Stimulated activated memory B cell treated with anti-CD40 and anti-IgM and Interleukin-4, amounts not matched to agents 10 μg/mL and 1 μg/mL and 100 μg/mL, for 72 hours (primary cell): ENCODE results near the gene ARHGEF10L.
A peak's percentile ranks its signal among the peaks of the same experiment; 100 is the strongest.

Source experiments
- ATAC-seq: fragments of 150-1000 bp; cut with Tn5 transposase; 2 replicates; pipeline ENCODE4 v1.10.0; 2021
- H3K27ac Mint-ChIP-seq: one replicate; pipeline ENCODE4 v1.8.0; 2022; ENCODE audit warnings: mild to moderate bottlenecking, mixed read lengths
- H3K27me3 Mint-ChIP-seq: one replicate; pipeline ENCODE4 v1.8.0; 2022; ENCODE audit warnings: mixed read lengths
- H3K36me3 Mint-ChIP-seq: one replicate; pipeline ENCODE4 v1.8.0; 2022; ENCODE audit warnings: mixed read lengths
- H3K4me1 Mint-ChIP-seq: one replicate; pipeline ENCODE4 v1.8.0; 2022; ENCODE audit warnings: mixed read lengths
- H3K4me3 Mint-ChIP-seq: one replicate; pipeline ENCODE4 v1.8.0; 2022; ENCODE audit warnings: mild to moderate bottlenecking, moderate library complexity, mixed read lengths
- H3K9me3 Mint-ChIP-seq: one replicate; pipeline ENCODE4 v1.8.0; 2022; ENCODE audit warnings: mixed read lengths

The ARHGEF10L gene

DNA sequence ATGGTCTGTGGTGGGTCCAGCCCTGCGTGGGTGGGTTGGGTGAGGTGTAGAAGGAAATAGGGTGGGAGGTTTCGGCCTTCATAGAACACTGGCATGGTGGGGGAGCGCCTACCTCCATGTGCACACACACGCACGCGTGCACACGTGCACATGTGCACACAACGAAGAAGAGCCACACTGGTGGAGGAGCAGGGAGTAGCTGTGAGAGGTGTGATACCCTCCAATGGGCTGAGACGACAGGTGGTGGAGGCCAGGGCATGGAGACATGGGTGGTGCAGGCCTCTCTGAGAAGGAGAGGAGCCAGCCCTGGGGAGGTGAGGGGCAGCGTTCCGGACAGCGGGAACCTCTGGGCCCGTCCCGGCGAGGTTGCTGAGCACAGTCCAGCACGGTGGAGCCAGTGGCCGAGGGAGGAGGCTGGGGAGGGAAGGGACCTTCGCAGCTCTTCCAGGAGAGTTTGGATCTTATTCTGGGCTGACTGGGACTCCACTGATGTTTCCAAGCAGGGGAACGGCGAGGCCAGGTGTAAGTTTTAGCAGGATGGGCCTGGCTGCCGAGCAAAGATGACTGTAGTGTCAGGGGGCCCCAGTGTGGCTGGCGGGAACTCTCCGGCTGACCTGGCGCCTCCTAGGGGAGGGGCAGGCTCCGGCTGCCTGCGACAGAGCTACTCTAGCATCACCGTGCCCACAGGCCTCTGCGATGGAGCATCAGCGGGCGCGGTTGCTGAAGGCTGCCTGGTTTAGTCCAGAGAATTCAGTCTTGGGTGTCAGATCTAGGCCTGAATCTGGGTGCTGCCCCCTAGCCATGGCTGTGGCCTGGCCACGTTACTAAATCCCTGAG, 107.2 kb downstream of the ARHGEF10L start:
- no peaks in the 10 kb centered on the region for H3K36me3 Mint-ChIP-seq
- H3K27me3 Mint-ChIP-seq = peaks cover 9% of the 10 kb centered on the region
- ATAC-seq = no peak
- no peaks in the 10 kb centered on the region for H3K4me1 Mint-ChIP-seq
- no peaks in the 10 kb centered on the region for H3K9me3 Mint-ChIP-seq
- no peak overlapping the region for H3K27ac Mint-ChIP-seq
- H3K4me3 Mint-ChIP-seq = no peak overlapping the region

GRCh38 chr1:17648457-17649145, 109.1 kb downstream of the ARHGEF10L start:
- Mint-ChIP-seq H3K4me1 (no peaks in the 10 kb centered on the region), H3K9me3 (no peaks in the 10 kb centered on the region), H3K27ac (no peak overlapping the region), H3K36me3 (no peaks in the 10 kb centered on the region), H3K4me3 (no peak overlapping the region), H3K27me3 (peaks cover 9% of the 10 kb centered on the region)
- ATAC-seq = no peak

GRCh38 chr1:17649371-17650106, 110.0 kb downstream of the ARHGEF10L start:
- no peaks in the 10 kb centered on the region for H3K9me3 Mint-ChIP-seq
- H3K36me3 Mint-ChIP-seq = no peaks in the 10 kb centered on the region
- no peak overlapping the region for H3K27ac Mint-ChIP-seq
- ATAC-seq = no peak
- peaks cover 4% of the 10 kb centered on the region for H3K27me3 Mint-ChIP-seq
- no peak overlapping the region for H3K4me3 Mint-ChIP-seq
- no peaks in the 10 kb centered on the region for H3K4me1 Mint-ChIP-seq

GRCh38 chr1:17653276-17653675, 113.8 kb downstream of the ARHGEF10L start:
- Mint-ChIP-seq H3K9me3 (no peaks in the 10 kb centered on the region), H3K4me1 (no peaks in the 10 kb centered on the region), H3K4me3 (no peak overlapping the region), H3K27me3 (no peaks in the 10 kb centered on the region), H3K27ac (no peak overlapping the region), H3K36me3 (no peaks in the 10 kb centered on the region)
- no peak for ATAC-seq

- H3K9me3 Mint-ChIP-seq = no peaks in the 10 kb centered on the region
- peaks cover 5% of the 10 kb centered on the region for H3K4me1 Mint-ChIP-seq
- ATAC-seq = peak; percentile 35
- H3K36me3 Mint-ChIP-seq = no peaks in the 10 kb centered on the region
- no peak overlapping the region for H3K27ac Mint-ChIP-seq
- H3K4me3 Mint-ChIP-seq = no peak overlapping the region
- no peaks in the 10 kb centered on the region for H3K27me3 Mint-ChIP-seq
Observed at GRCh38 chr1:17653728-17654351, 114.3 kb downstream of the ARHGEF10L start.

- Mint-ChIP-seq H3K4me1 (peaks cover 9% of the 10 kb centered on the region), H3K4me3 (no peak overlapping the region), H3K36me3 (no peaks in the 10 kb centered on the region), H3K27ac (no peak overlapping the region), H3K9me3 (no peaks in the 10 kb centered on the region), H3K27me3 (peaks cover 1% of the 10 kb centered on the region)
- no peak for ATAC-seq
Observed at GRCh38 chr1:17654519-17654918, 115.0 kb downstream of the ARHGEF10L start.

DNA sequence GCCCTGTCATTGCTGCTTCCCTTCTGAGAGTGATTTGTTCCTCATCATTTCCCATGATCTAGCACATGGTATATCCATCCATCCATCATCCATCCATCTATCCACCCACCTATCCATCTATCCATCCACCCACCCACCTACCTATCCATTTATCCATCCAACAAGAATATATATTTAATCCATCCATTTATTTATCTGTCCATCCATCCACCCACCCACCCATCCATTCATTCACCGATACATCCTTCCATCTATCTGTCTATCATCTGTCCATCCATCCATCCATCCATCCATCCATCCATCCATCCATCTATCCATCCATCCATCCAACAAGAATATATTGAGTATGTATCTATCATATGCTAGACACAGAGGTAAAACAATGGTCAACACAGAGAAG, 115.7 kb downstream of the ARHGEF10L start:
- Mint-ChIP-seq H3K4me3 (no peak overlapping the region), H3K9me3 (no peaks in the 10 kb centered on the region), H3K27me3 (peaks cover 7% of the 10 kb centered on the region), H3K36me3 (no peaks in the 10 kb centered on the region), H3K4me1 (peaks cover 9% of the 10 kb centered on the region), H3K27ac (no peak overlapping the region)
- ATAC-seq = no peak

- no peak overlapping the region for H3K27ac Mint-ChIP-seq
- H3K9me3 Mint-ChIP-seq = no peaks in the 10 kb centered on the region
- no peak overlapping the region for H3K4me3 Mint-ChIP-seq
- H3K36me3 Mint-ChIP-seq = no peaks in the 10 kb centered on the region
- H3K27me3 Mint-ChIP-seq = peaks cover 7% of the 10 kb centered on the region
- H3K4me1 Mint-ChIP-seq = peaks cover 9% of the 10 kb centered on the region
- no peak for ATAC-seq
Observed at GRCh38 chr1:17655922-17656321, 116.4 kb downstream of the ARHGEF10L start.

- H3K9me3 Mint-ChIP-seq = no peaks in the 10 kb centered on the region
- no peak overlapping the region for H3K4me3 Mint-ChIP-seq
- no peaks in the 10 kb centered on the region for H3K36me3 Mint-ChIP-seq
- no peak for ATAC-seq
- no peak overlapping the region for H3K27ac Mint-ChIP-seq
- peaks cover 9% of the 10 kb centered on the region for H3K4me1 Mint-ChIP-seq
- H3K27me3 Mint-ChIP-seq = peaks cover 16% of the 10 kb centered on the region
Observed at GRCh38 chr1:17657436-17657835, 117.9 kb downstream of the ARHGEF10L start.

DNA sequence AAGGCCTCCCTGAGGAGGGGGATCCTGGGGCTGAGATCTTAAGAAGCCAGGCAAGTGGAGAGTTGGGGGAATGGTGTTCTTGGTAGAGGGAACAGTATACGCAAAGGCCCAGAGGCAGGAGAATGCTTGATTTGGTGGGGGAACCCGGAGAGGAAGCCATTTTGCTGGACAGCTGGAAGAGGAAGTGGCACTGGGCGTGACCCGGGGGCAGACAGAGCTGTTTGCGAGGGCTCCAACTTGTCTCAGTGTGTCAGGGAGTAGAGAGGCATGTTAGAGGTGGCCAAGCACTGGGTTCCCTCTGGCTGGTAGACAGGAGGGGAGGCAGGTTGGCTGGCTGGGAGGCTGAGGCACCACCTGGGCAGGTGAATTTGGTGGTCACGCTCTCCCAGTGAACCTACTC, 119.3 kb downstream of the ARHGEF10L start:
- Mint-ChIP-seq H3K4me1 (peaks cover 9% of the 10 kb centered on the region), H3K4me3 (no peak overlapping the region), H3K36me3 (no peaks in the 10 kb centered on the region), H3K27ac (peak overlapping the region; percentile 6), H3K9me3 (no peaks in the 10 kb centered on the region), H3K27me3 (peaks cover 16% of the 10 kb centered on the region)
- no peak for ATAC-seq

- H3K4me3 Mint-ChIP-seq = no peak overlapping the region
- peaks cover 16% of the 10 kb centered on the region for H3K27me3 Mint-ChIP-seq
- H3K9me3 Mint-ChIP-seq = no peaks in the 10 kb centered on the region
- ATAC-seq = no peak
- H3K36me3 Mint-ChIP-seq = no peaks in the 10 kb centered on the region
- peaks cover 9% of the 10 kb centered on the region for H3K4me1 Mint-ChIP-seq
- no peak overlapping the region for H3K27ac Mint-ChIP-seq
Observed at GRCh38 chr1:17661546-17662157, 122.2 kb downstream of the ARHGEF10L start.

DNA sequence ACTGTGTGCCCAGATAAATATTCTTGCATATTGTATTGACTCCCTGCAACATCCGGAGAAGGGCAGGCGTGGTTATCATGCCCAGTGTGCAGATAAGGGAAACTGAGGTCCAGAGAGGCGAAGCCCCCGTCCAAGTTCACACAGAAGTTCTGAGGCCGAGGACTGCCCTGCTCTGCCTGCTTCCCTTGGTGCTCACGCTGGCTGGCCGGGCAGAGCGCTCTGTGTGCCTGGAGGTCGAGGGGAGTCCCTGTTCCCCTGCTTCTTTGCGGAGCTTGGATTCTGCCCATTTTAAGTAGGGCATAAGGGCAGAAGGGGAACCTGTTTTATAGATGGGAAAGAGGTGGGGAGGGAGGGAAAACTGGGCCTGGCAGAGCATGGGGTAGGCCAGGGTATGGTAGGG, 122.8 kb downstream of the ARHGEF10L start:
- no peak overlapping the region for H3K4me3 Mint-ChIP-seq
- no peak for ATAC-seq
- peaks cover 16% of the 10 kb centered on the region for H3K27me3 Mint-ChIP-seq
- H3K27ac Mint-ChIP-seq = no peak overlapping the region
- no peaks in the 10 kb centered on the region for H3K36me3 Mint-ChIP-seq
- no peaks in the 10 kb centered on the region for H3K9me3 Mint-ChIP-seq
- H3K4me1 Mint-ChIP-seq = peaks cover 9% of the 10 kb centered on the region

GRCh38 chr1:17662786-17663185, 123.3 kb downstream of the ARHGEF10L start:
- H3K27ac Mint-ChIP-seq = no peak overlapping the region
- H3K36me3 Mint-ChIP-seq = no peaks in the 10 kb centered on the region
- H3K27me3 Mint-ChIP-seq = peaks cover 16% of the 10 kb centered on the region
- no peaks in the 10 kb centered on the region for H3K9me3 Mint-ChIP-seq
- no peak overlapping the region for H3K4me3 Mint-ChIP-seq
- peaks cover 9% of the 10 kb centered on the region for H3K4me1 Mint-ChIP-seq
- no peak for ATAC-seq

DNA sequence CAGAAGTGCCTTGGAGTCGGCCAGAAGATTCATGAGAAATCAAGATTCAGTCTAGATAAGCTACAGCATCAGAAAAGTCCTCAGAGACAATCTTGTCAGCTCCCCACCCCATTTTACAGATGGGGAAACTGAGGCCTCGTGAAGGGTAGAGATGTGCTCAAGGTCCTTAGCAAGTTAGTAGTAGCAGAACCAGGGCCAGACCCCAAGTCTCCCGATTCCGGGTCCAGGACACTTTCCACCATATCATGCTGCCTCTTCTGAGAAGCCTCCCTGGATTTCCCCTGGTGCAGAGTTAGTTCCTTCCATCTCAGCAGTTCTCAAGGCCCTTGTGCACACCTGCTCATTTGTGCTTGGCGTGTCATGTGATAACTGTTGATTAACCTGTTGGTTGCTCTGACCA, 124.1 kb downstream of the ARHGEF10L start:
- H3K4me3 Mint-ChIP-seq = no peak overlapping the region
- H3K27ac Mint-ChIP-seq = no peak overlapping the region
- no peaks in the 10 kb centered on the region for H3K9me3 Mint-ChIP-seq
- peaks cover 16% of the 10 kb centered on the region for H3K27me3 Mint-ChIP-seq
- peaks cover 6% of the 10 kb centered on the region for H3K4me1 Mint-ChIP-seq
- no peak for ATAC-seq
- H3K36me3 Mint-ChIP-seq = no peaks in the 10 kb centered on the region

DNA sequence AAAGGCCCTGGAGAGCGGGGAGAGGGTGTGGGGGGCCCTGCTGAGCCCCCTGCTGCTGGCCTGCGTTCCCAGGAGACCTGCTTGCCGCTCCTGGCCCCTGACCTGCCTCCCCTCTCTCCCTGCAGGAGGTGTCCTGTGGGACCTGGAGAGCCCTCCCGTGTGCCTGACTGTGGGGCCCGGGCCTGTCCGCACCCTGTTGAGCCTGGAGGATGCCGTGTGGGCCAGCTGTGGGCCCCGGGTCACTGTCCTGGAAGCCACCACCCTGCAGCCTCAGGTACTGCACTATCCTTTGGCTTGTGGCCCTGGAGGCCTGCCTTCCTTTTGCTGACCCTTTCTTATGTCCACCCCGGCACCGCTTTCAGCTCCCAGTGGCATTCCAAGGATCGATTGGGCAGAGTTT, 124.8 kb downstream of the ARHGEF10L start:
- no peaks in the 10 kb centered on the region for H3K4me1 Mint-ChIP-seq
- H3K27me3 Mint-ChIP-seq = peaks cover 16% of the 10 kb centered on the region
- no peak for ATAC-seq
- H3K9me3 Mint-ChIP-seq = no peaks in the 10 kb centered on the region
- no peak overlapping the region for H3K4me3 Mint-ChIP-seq
- H3K36me3 Mint-ChIP-seq = no peaks in the 10 kb centered on the region
- no peak overlapping the region for H3K27ac Mint-ChIP-seq
